Stomach (tissue), 9 donors: ENCODE data around the gene PRKCE. TPM values are rescaled to one million over a fixed set of nuclear protein-coding genes. Genes with fewer than 3 reads are reported as not detected.
A peak's percentile ranks its signal among the peaks of the same experiment; 100 is the strongest.

ENCODE experiments used
- DNase-seq, 2 donors: peaks; one replicate each; pipeline versions ENCODE4 v3.0.0 to v3.0.0-alpha.2; 2013 to 2019
- H3K27ac ChIP-seq, 5 donors: fragments of 200-600 bp in 4 of 5; sonication (generic) in 4 of 5; one replicate each; pipeline ENCODE4 v1.5.1; 2013 to 2019; ENCODE audit warnings: mild to moderate bottlenecking in 1 of 5, moderate library complexity in 1 of 5
- H3K27me3 ChIP-seq, 3 donors: fragments of 200-600 bp; sonication (generic); one replicate each; pipeline ENCODE4 v1.5.1; 2017 to 2019; ENCODE audit warnings: mixed run types in 1 of 3
- H3K36me3 ChIP-seq, 4 donors: fragments of 200-600 bp; sonication (generic); 1 replicate in 3 of 4; 2 replicates in 1 of 4; pipeline ENCODE4 v1.5.1; 2016 to 2019
- H3K4me1 ChIP-seq, 4 donors: fragments of 200-600 bp; sonication (generic); one replicate each; pipeline ENCODE4 v1.5.1; 2016 to 2019
- H3K4me3 ChIP-seq, 4 donors: fragments of 200-600 bp; sonication (generic) in 3 of 4; one replicate each; pipeline ENCODE4 v1.5.1; 2016 to 2019; ENCODE audit warnings: mild to moderate bottlenecking in 1 of 4
- H3K9me3 ChIP-seq, 4 donors: fragments of 200-600 bp; sonication (generic); one replicate each; pipeline ENCODE4 v1.5.1; 2016 to 2019
- CTCF ChIP-seq, 7 experiments: fragments of 450-650 bp in 4 of 7; fragments of 200-600 bp in 3 of 7; sonication (generic) in 3 of 7; IDR thresholded peaks; one replicate each; pipeline ENCODE4 v1.5.1; 2016 to 2019; ENCODE audit warnings: antibody characterized with exemption in 7 of 7, control low read depth in 2 of 7, mild to moderate bottlenecking in 1 of 7
- EP300 ChIP-seq: sonication (generic); formaldehyde crosslinking; IDR thresholded peaks from one replicate; pipeline ENCODE4 v1.6.1; 2017; ENCODE audit warnings: antibody characterized with exemption
- POLR2A ChIP-seq, 4 donors: fragments of 450-650 bp; IDR thresholded peaks; one replicate each; pipeline ENCODE4 v1.6.1; 2016; ENCODE audit warnings: antibody characterized with exemption in 4 of 4, control low read depth in 2 of 4, mild to moderate bottlenecking in 1 of 4, moderate library complexity in 1 of 4
- POLR2AphosphoS5 ChIP-seq, 3 donors: sonication (generic); formaldehyde crosslinking; IDR thresholded peaks; one replicate each; pipeline ENCODE4 v1.6.1; 2016; ENCODE audit warnings: antibody characterized with exemption in 3 of 3
- WGBS, 5 donors: extraction: QIAGEN DNeasy Blood & Tissue Kit in 3 of 5; methylation state at CpG; one replicate each; pipeline versions ENCODE4 v1.1.5 to v1.1.7; 2013 to 2018; 5-methylcytosine and 5-hydroxymethylcytosine counted together
- intact Hi-C: fragments of 100-400 bp; cut with DNase I; formaldehyde crosslinking; loops from one replicate; pipeline ENCODE4 v1.15.1; 2023; ENCODE audit warnings: low total_unique reads
- polyA plus RNA-seq, 3 donors: library from polyadenylated mRNA; stranded (reverse); fragments of 200-250 nt; gene quantifications; one replicate each; pipeline ENCODE4 v1.2.3, GENCODE V29; 2013
- total RNA-seq, 5 donors: library from RNA; depleted of rRNA; stranded (reverse); fragments of >200 nt; gene quantifications; one replicate each; pipeline versions ENCODE4 v1.1.0 to v1.2.3, GENCODE V29; 2014 to 2016
- donor health status: healthy with polysubstance abuse.
- donor health status: Bipolar disorder and iron deficiency.
- donor health status: healthy.

PRKCE gene
- total and polyA plus RNA-seq, 8 donors = 2.0 to 92.0 (median 10.0) TPM

DNA sequence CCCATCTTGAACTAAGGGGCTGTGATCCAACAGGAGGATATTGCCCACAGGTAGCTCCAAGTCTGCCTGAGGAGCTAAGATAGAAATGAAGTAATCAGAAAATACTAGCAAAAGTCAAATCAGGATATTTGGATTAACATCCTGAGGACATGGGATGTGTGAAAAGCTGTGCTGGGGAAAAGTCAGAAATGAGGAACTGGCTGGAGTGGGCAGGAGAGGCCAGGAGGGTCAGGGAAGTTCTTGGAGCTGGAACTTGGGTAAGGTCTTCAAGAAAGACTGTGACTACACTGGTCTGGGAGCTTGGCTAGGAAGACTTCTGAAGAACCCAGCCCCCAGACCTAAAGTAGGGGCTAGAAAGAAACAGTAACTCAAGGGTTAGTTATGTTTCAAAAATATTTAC lies 250.9 kb downstream of the PRKCE start:
- no peak overlapping the region for H3K4me3 ChIP-seq
- H3K4me1 ChIP-seq = peaks cover 0 to 31% (median 2%) of the 10 kb centered on the region in 4 donors
- no peak for DNase-seq
- intact Hi-C loops = no loop called here
- no peak overlapping the region for H3K27ac ChIP-seq
- H3K36me3 ChIP-seq = no peaks in the 10 kb centered on the region
- H3K9me3 ChIP-seq = no peaks in the 10 kb centered on the region
- H3K27me3 ChIP-seq = no peaks in the 10 kb centered on the region
- TF ChIP-seq CTCF (IDR thresholded peaks at IDR 0.05) = no peak
- TF ChIP-seq EP300 = no peak
- no peak for TF ChIP-seq POLR2A (IDR thresholded peaks at IDR 0.05)
- no peak for TF ChIP-seq POLR2AphosphoS5 (IDR thresholded peaks at IDR 0.05)

DNA sequence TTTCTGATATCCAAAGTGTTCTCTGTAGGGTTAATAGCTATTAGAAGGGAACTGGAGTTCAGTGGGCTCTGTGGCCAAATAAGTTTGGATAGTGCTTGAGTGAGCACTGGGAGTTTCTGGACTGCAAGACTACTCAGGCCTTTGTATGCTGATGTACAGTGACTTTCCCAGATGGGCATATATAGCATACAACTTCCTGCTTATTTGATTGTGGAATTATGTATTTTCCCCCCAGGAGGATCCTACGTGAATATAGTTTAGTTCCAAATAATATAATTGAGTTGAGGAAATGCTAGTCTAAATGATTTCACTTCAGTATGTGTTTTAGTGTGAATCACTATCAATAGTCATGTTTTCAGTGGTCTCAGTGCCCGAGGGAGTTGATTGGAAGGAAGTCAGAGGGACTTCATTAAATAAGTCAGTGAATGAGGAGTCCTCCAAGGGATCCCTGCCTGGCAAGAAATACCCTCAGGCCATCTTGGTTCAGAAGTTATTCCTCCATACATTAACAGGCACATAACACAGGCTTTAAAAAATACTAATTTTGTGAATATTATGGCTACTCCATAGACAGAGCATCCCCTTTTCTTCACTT lies 251.4 kb downstream of the PRKCE start:
- 79 to 88% (median 86%) methylated on average over 2 of the region's 2 CpGs for WGBS, 5 donors
- no peak overlapping the region for H3K27ac ChIP-seq
- intact Hi-C loops = no loop called here
- H3K4me3 ChIP-seq = no peak overlapping the region
- no peaks in the 10 kb centered on the region for H3K27me3 ChIP-seq
- peaks cover 0 to 31% (median 2%) of the 10 kb centered on the region in 4 donors for H3K4me1 ChIP-seq
- TF ChIP-seq EP300 (no peak), POLR2A (IDR thresholded peaks at IDR 0.05) (no peak), POLR2AphosphoS5 (IDR thresholded peaks at IDR 0.05) (no peak), CTCF (IDR thresholded peaks at IDR 0.05) (no peak)
- no peaks in the 10 kb centered on the region for H3K36me3 ChIP-seq
- DNase-seq = no peak
- no peaks in the 10 kb centered on the region for H3K9me3 ChIP-seq

GRCh38 chr2:45904267-45904945 lies 252.9 kb downstream of the PRKCE start:
- intact Hi-C loops = no loop called here
- WGBS, 5 donors = 64 to 83% (median 69%) methylated on average over 15 of the region's 15 CpGs
- Histone ChIP-seq H3K36me3 (no peaks in the 10 kb centered on the region), H3K27me3 (no peaks in the 10 kb centered on the region), H3K9me3 (no peaks in the 10 kb centered on the region), H3K27ac (peak overlapping the region in 3 of 5 donors; percentile 16 to 50 (median 19)), H3K4me3 (no peak overlapping the region), H3K4me1 (peaks cover 0 to 21% (median 3%) of the 10 kb centered on the region in 4 donors)
- DNase-seq = peak in 1 of 2 donors; percentile 56
- peak in 1 of 3 donors; percentile 54 for TF ChIP-seq POLR2AphosphoS5 (IDR thresholded peaks at IDR 0.05)
- no peak for TF ChIP-seq CTCF (IDR thresholded peaks at IDR 0.05)
- no peak for TF ChIP-seq EP300

- no peaks in the 10 kb centered on the region for H3K36me3 ChIP-seq
- no peak for TF ChIP-seq CTCF (IDR thresholded peaks at IDR 0.05)
- TF ChIP-seq EP300 = no peak
- TF ChIP-seq POLR2A (IDR thresholded peaks at IDR 0.05) = no peak
- no peak for TF ChIP-seq POLR2AphosphoS5 (IDR thresholded peaks at IDR 0.05)
- intact Hi-C loops = no loop called here
- peaks cover 0 to 18% (median 6%) of the 10 kb centered on the region in 4 donors for H3K4me1 ChIP-seq
- DNase-seq = peak in 1 of 2 donors; percentile 48
- H3K27ac ChIP-seq = peak overlapping the region in 3 of 5 donors; percentile 16 to 50 (median 19)
- H3K4me3 ChIP-seq = no peak overlapping the region
- no peaks in the 10 kb centered on the region for H3K9me3 ChIP-seq
- 69 to 86% (median 83%) methylated on average over 5 to 8 of the region's 8 CpGs for WGBS, 5 donors
- no peaks in the 10 kb centered on the region for H3K27me3 ChIP-seq
Measured at GRCh38 chr2:45904946-45905631, 253.6 kb downstream of the PRKCE start.
